Activated naive CD4-positive, alpha-beta T cell treated with anti-CD3 and anti-CD28 coated beads, Interleukin-2, amount 10 ng/mL, durations not matched to agents 7 days and 5 days (primary cell): ENCODE measurements around the gene HSPG2.
"Not testable (repeated sequence)": the region's sequence is repeated elsewhere in the genome, so short reads cannot be mapped to it uniquely, and the experiment has no call there.

Source experiments
- CTCF ChIA-PET: fragments of 350-600 bp; sonication (Branson Sonifier 250); formaldehyde crosslinking; loops from one replicate; lab custom pipeline; 2021; ENCODE audit warnings: antibody characterized with exemption; lab: Charles Lee
- DNase-seq: peaks from one replicate; pipeline ENCODE4 v3.0.0-alpha.2; 2020
- H3K27ac Mint-ChIP-seq: one replicate; pipeline ENCODE4 v1.8.0; 2021; ENCODE audit warnings: mild to moderate bottlenecking, moderate library complexity, mixed read lengths
- H3K27me3 Mint-ChIP-seq: one replicate; pipeline ENCODE4 v1.8.0; 2021; ENCODE audit warnings: mild to moderate bottlenecking, mixed read lengths
- H3K36me3 Mint-ChIP-seq: one replicate; pipeline ENCODE4 v1.8.0; 2021; ENCODE audit warnings: mixed read lengths
- H3K4me1 Mint-ChIP-seq: one replicate; pipeline ENCODE4 v1.8.0; 2021; ENCODE audit warnings: mixed read lengths
- H3K4me3 Mint-ChIP-seq: one replicate; pipeline ENCODE4 v1.8.0; 2021; ENCODE audit warnings: mild to moderate bottlenecking, moderate library complexity, mixed read lengths
- H3K9me3 Mint-ChIP-seq: one replicate; pipeline ENCODE4 v1.8.0; 2021; ENCODE audit warnings: mixed read lengths

Gene HSPG2

GRCh38 chr1:21967216-21967615 is 30.1 kb upstream of the HSPG2 start:
- peaks cover 23% of the 10 kb centered on the region for H3K27me3 Mint-ChIP-seq
- DNase-seq, H3K4me3 Mint-ChIP-seq, H3K4me1 Mint-ChIP-seq, CTCF ChIA-PET, H3K9me3 Mint-ChIP-seq, H3K36me3 Mint-ChIP-seq, H3K27ac Mint-ChIP-seq: not testable (repeated sequence)

- CTCF ChIA-PET = no interaction called here
- no peak overlapping the region for H3K27ac Mint-ChIP-seq
- no peak overlapping the region for H3K4me3 Mint-ChIP-seq
- no peaks in the 10 kb centered on the region for H3K9me3 Mint-ChIP-seq
- peaks cover 23% of the 10 kb centered on the region for H3K27me3 Mint-ChIP-seq
- DNase-seq = no peak
- peaks cover 5% of the 10 kb centered on the region for H3K4me1 Mint-ChIP-seq
- H3K36me3 Mint-ChIP-seq = no peaks in the 10 kb centered on the region
These were observed 29.3 kb upstream of the HSPG2 start for GRCh38 chr1:21966247-21967000.

- CTCF ChIA-PET = interaction anchor here (0.9 to 1.1 kb wide), 4 partner anchors 59 to 334 kb away, joined by 3 to 5 read pairs (median 4); no protein-coding TSS in a partner anchor
- DNase-seq = peak; percentile 89
- no peaks in the 10 kb centered on the region for H3K36me3 Mint-ChIP-seq
- no peak overlapping the region for H3K4me3 Mint-ChIP-seq
- H3K9me3 Mint-ChIP-seq = no peaks in the 10 kb centered on the region
- peaks cover 17% of the 10 kb centered on the region for H3K27me3 Mint-ChIP-seq
- H3K4me1 Mint-ChIP-seq = peaks cover 11% of the 10 kb centered on the region
- no peak overlapping the region for H3K27ac Mint-ChIP-seq
These were observed 26.5 kb upstream of the HSPG2 start for GRCh38 chr1:21963477-21964217.

GRCh38 chr1:21961799-21962198 is 24.7 kb upstream of the HSPG2 start:
- CTCF ChIA-PET = interaction anchor here (0.6 to 1.5 kb wide), 2 partner anchors 9 to 614 kb away, joined by 3 read pairs; no protein-coding TSS in a partner anchor
- Mint-ChIP-seq H3K27ac (no peak overlapping the region), H3K36me3 (no peaks in the 10 kb centered on the region), H3K27me3 (peaks cover 14% of the 10 kb centered on the region), H3K4me1 (peaks cover 29% of the 10 kb centered on the region), H3K9me3 (no peaks in the 10 kb centered on the region), H3K4me3 (no peak overlapping the region)
- no peak for DNase-seq

- Mint-ChIP-seq H3K9me3 (no peaks in the 10 kb centered on the region), H3K36me3 (no peaks in the 10 kb centered on the region), H3K4me3 (no peak overlapping the region), H3K27ac (no peak overlapping the region), H3K4me1 (peaks cover 34% of the 10 kb centered on the region), H3K27me3 (peaks cover 10% of the 10 kb centered on the region)
- CTCF ChIA-PET = interaction anchor here (1.5 kb wide), 1 partner anchor 9 kb away, joined by 3 read pairs; no protein-coding TSS in a partner anchor
- DNase-seq = no peak
These were observed 24.2 kb upstream of the HSPG2 start for GRCh38 chr1:21961337-21961736.

- CTCF ChIA-PET = interaction anchor here (0.9 kb wide), 1 partner anchor 10 kb away, joined by 3 read pairs; no protein-coding TSS in a partner anchor
- Mint-ChIP-seq H3K36me3 (no peaks in the 10 kb centered on the region), H3K9me3 (no peaks in the 10 kb centered on the region), H3K4me3 (peak overlapping the region; percentile 69), H3K27ac (peak overlapping the region; percentile 90), H3K4me1 (peaks cover 41% of the 10 kb centered on the region), H3K27me3 (peaks cover 9% of the 10 kb centered on the region)
- peak; percentile 72 for DNase-seq
These were observed 19.8 kb upstream of the HSPG2 start for GRCh38 chr1:21956720-21957552.

- H3K27ac Mint-ChIP-seq = peak overlapping the region; percentile 68
- peaks cover 41% of the 10 kb centered on the region for H3K4me1 Mint-ChIP-seq
- H3K4me3 Mint-ChIP-seq = peak overlapping the region; percentile 45
- H3K36me3 Mint-ChIP-seq = no peaks in the 10 kb centered on the region
- no peaks in the 10 kb centered on the region for H3K9me3 Mint-ChIP-seq
- H3K27me3 Mint-ChIP-seq = peaks cover 21% of the 10 kb centered on the region
- CTCF ChIA-PET = no interaction called here
- DNase-seq = peak; percentile 38
These were observed 18.6 kb upstream of the HSPG2 start for GRCh38 chr1:21955501-21956281.

- CTCF ChIA-PET = no interaction called here
- peaks cover 25% of the 10 kb centered on the region for H3K27me3 Mint-ChIP-seq
- no peak overlapping the region for H3K4me3 Mint-ChIP-seq
- no peaks in the 10 kb centered on the region for H3K36me3 Mint-ChIP-seq
- H3K27ac Mint-ChIP-seq = no peak overlapping the region
- DNase-seq = no peak
- H3K4me1 Mint-ChIP-seq = peaks cover 41% of the 10 kb centered on the region
- H3K9me3 Mint-ChIP-seq = no peaks in the 10 kb centered on the region
These were observed 17.9 kb upstream of the HSPG2 start for GRCh38 chr1:21955058-21955457.

GRCh38 chr1:21952786-21953520 is 15.8 kb upstream of the HSPG2 start:
- H3K27me3 Mint-ChIP-seq = peaks cover 30% of the 10 kb centered on the region
- no peaks in the 10 kb centered on the region for H3K36me3 Mint-ChIP-seq
- H3K9me3 Mint-ChIP-seq = no peaks in the 10 kb centered on the region
- H3K27ac Mint-ChIP-seq = no peak overlapping the region
- CTCF ChIA-PET = interaction anchor here (0.7 kb wide), 1 partner anchor 9 kb away, joined by 3 read pairs; no protein-coding TSS in a partner anchor
- no peak overlapping the region for H3K4me3 Mint-ChIP-seq
- H3K4me1 Mint-ChIP-seq = peaks cover 28% of the 10 kb centered on the region
- DNase-seq = no peak

GRCh38 chr1:21951226-21951870 is 14.2 kb upstream of the HSPG2 start:
- no peaks in the 10 kb centered on the region for H3K36me3 Mint-ChIP-seq
- H3K9me3 Mint-ChIP-seq = no peaks in the 10 kb centered on the region
- CTCF ChIA-PET = no interaction called here
- peaks cover 12% of the 10 kb centered on the region for H3K4me1 Mint-ChIP-seq
- peaks cover 30% of the 10 kb centered on the region for H3K27me3 Mint-ChIP-seq
- DNase-seq = no peak
- H3K4me3 Mint-ChIP-seq = no peak overlapping the region
- no peak overlapping the region for H3K27ac Mint-ChIP-seq

- CTCF ChIA-PET = no interaction called here
- peaks cover 30% of the 10 kb centered on the region for H3K27me3 Mint-ChIP-seq
- H3K27ac Mint-ChIP-seq = no peak overlapping the region
- peaks cover 6% of the 10 kb centered on the region for H3K4me1 Mint-ChIP-seq
- H3K9me3 Mint-ChIP-seq = no peaks in the 10 kb centered on the region
- no peaks in the 10 kb centered on the region for H3K36me3 Mint-ChIP-seq
- no peak for DNase-seq
- no peak overlapping the region for H3K4me3 Mint-ChIP-seq
These were observed 13.6 kb upstream of the HSPG2 start for GRCh38 chr1:21950734-21951133.

GRCh38 chr1:21946836-21947587 is 9.9 kb upstream of the HSPG2 start:
- no peak overlapping the region for H3K27ac Mint-ChIP-seq
- no peaks in the 10 kb centered on the region for H3K9me3 Mint-ChIP-seq
- H3K4me3 Mint-ChIP-seq = no peak overlapping the region
- no peaks in the 10 kb centered on the region for H3K4me1 Mint-ChIP-seq
- CTCF ChIA-PET = interaction anchor here (1.0 kb wide), 1 partner anchor 11 kb away, joined by 3 read pairs; no protein-coding TSS in a partner anchor
- no peak for DNase-seq
- peaks cover 37% of the 10 kb centered on the region for H3K27me3 Mint-ChIP-seq
- H3K36me3 Mint-ChIP-seq = no peaks in the 10 kb centered on the region
